HepG2 (cell line): Measurements from ENCODE around the gene CTPS2. TPM values are rescaled to one million over a fixed set of nuclear protein-coding genes. Genes with fewer than 3 reads are reported as not detected.

Source experiments
- ATAC-seq: fragments of 200-7000 bp; cut with Tn5 transposase; 3 replicates; pipeline ENCODE4 v1.9.1; 2020; ENCODE audit warnings: mild to moderate bottlenecking, moderate library complexity
- BruUV-seq: library from RNA; stranded (reverse); fragments of 400-500 nt; replicated peaks from 2 replicates; lab custom pipeline; 2021; lab: Mats Ljungman, UMichigan
- CTCF ChIA-PET: fragments of 300-600 bp; formaldehyde crosslinking; extraction: SDS; loops from one replicate; lab custom pipeline; 2021; ENCODE audit warnings: low total read pairs, inconsistent platforms, low intra/inter-chr PET ratio; lab: Yijun Ruan, JAX
- POLR2A ChIA-PET: fragments of 350-600 bp; sonication (Branson Sonifier 250); formaldehyde crosslinking; loops from one replicate; lab custom pipeline; 2020; ENCODE audit warnings: antibody characterized with exemption, inconsistent platforms; lab: Yijun Ruan, JAX
- DNase-seq: peaks from one replicate; pipeline ENCODE4 v3.0.0-alpha.2; 2015; ENCODE audit warnings: low spot score
- FAIRE-seq: peaks from 3 replicates; lab custom pipeline; 2011; peaks lifted over from hg19 to GRCh38; lab: Jason Lieb, UNC
- H2AFZ ChIP-seq: one replicate; pipeline ENCODE4 v1.6.1; 2011; ENCODE audit warnings: low read length, inconsistent platforms
- H3K27ac ChIP-seq: fragments of 300-600 bp; 3 replicates; pipeline ENCODE4 v1.8.0; 2011; ENCODE audit warnings: mixed run types, mild to moderate bottlenecking, mixed read lengths, low read length, inconsistent platforms; ENCODE audit not compliant: insufficient read depth; ENCODE audit errors: extremely low read length
- H3K27me3 ChIP-seq, 2 experiments: fragments of 200-600 bp in 1 of 2; 2 replicates in 1 of 2; 3 replicates in 1 of 2; pipeline versions ENCODE4 v1.6.0 to v1.8.0; 2011; ENCODE audit warnings: low read length in 2 of 2, mild to moderate bottlenecking in 2 of 2, moderate library complexity in 2 of 2, inconsistent platforms in 1 of 2; ENCODE audit not compliant: insufficient read depth in 2 of 2, control insufficient read depth in 1 of 2
- H3K36me3 ChIP-seq, 2 experiments: fragments of 200-600 bp in 1 of 2; replicated peaks in 1 of 2; 2 replicates in 1 of 2; 3 replicates in 1 of 2; pipeline versions ENCODE4 v1.5.1 to v1.8.0; 2011; ENCODE audit warnings: low read length in 2 of 2, inconsistent platforms in 1 of 2; ENCODE audit not compliant: insufficient read depth in 2 of 2, control insufficient read depth in 1 of 2
- H3K4me1 ChIP-seq: 2 replicates; pipeline ENCODE4 v1.5.1; 2012; ENCODE audit warnings: low read length, inconsistent platforms; ENCODE audit not compliant: insufficient read depth
- H3K4me2 ChIP-seq: 2 replicates; pipeline ENCODE4 v1.6.0; 2011; ENCODE audit warnings: low read depth, low read length, inconsistent platforms
- H3K4me3 ChIP-seq, 3 experiments: fragments of 200-600 bp in 1 of 3; sonication (generic), shearing (Covaris generic) in 1 of 3; replicated peaks in 1 of 3; 2 replicates each; pipeline ENCODE4 v1.5.1; 2011 to 2016; ENCODE audit warnings: low read length in 3 of 3, inconsistent platforms in 2 of 3, low read depth in 2 of 3, mild to moderate bottlenecking in 2 of 3, control low read depth in 1 of 3, mixed read lengths in 1 of 3; ENCODE audit not compliant: insufficient read depth in 1 of 3
- H3K79me2 ChIP-seq: one replicate; pipeline ENCODE4 v1.6.1; 2011; ENCODE audit warnings: low read length, inconsistent platforms; ENCODE audit not compliant: insufficient read depth
- H3K9ac ChIP-seq: 2 replicates; pipeline ENCODE4 v1.6.0; 2011; ENCODE audit warnings: mild to moderate bottlenecking, low read depth, low read length, inconsistent platforms; ENCODE audit not compliant: insufficient read depth
- H3K9me3 ChIP-seq: 2 replicates; pipeline ENCODE4 v1.5.1; 2012; ENCODE audit warnings: mild to moderate bottlenecking, low read length
- H4K20me1 ChIP-seq: 2 replicates; pipeline ENCODE4 v1.6.0; 2011; ENCODE audit warnings: inconsistent platforms, mild to moderate bottlenecking, low read length, moderate library complexity; ENCODE audit not compliant: insufficient read depth
- CC2D1A ChIP-seq: sonication (generic); formaldehyde crosslinking; IDR thresholded peaks from 2 replicates; pipeline ENCODE4 v1.8.1; 2023; ENCODE audit warnings: mild to moderate bottlenecking, missing genetic modification reagents
- IRX3 ChIP-seq: sonication (generic); formaldehyde crosslinking; IDR thresholded peaks from 2 replicates; pipeline ENCODE4 v1.8.1; 2023; ENCODE audit warnings: mild to moderate bottlenecking, low read depth, missing genetic modification reagents, borderline replicate concordance
- LCORL ChIP-seq, 2 experiments: fragments of 450-650 bp in 1 of 2; sonication (generic) in 1 of 2; formaldehyde crosslinking in 1 of 2; IDR thresholded peaks; 2 replicates each; pipeline versions ENCODE4 v1.5.0 to v1.6.1; 2017 to 2020; ENCODE audit warnings: antibody characterized with exemption in 1 of 2, missing genetic modification reagents in 1 of 2
- NFRKB ChIP-seq: fragments of 450-650 bp; IDR thresholded peaks from 2 replicates; pipeline ENCODE4 v1.6.1; 2017
- RORA ChIP-seq: sonication (generic); formaldehyde crosslinking; IDR thresholded peaks from 2 replicates; pipeline ENCODE4 v1.5.0; 2020; ENCODE audit warnings: mild to moderate bottlenecking, missing genetic modification reagents, moderate library complexity
- TAF1 ChIP-seq: sonication (generic); formaldehyde crosslinking; IDR thresholded peaks from 2 replicates; pipeline ENCODE4 v1.4.0; 2020; ENCODE audit warnings: missing genetic modification reagents
- XBP1 ChIP-seq: sonication (generic); formaldehyde crosslinking; IDR thresholded peaks from 2 replicates; pipeline ENCODE4 v1.5.0; 2020; ENCODE audit warnings: missing genetic modification reagents
- ZNF564 ChIP-seq: sonication (generic); formaldehyde crosslinking; IDR thresholded peaks from 2 replicates; pipeline ENCODE4 v1.8.1; 2023; ENCODE audit warnings: mild to moderate bottlenecking, missing genetic modification reagents
- ZNF670 ChIP-seq: sonication (generic); formaldehyde crosslinking; IDR thresholded peaks from 2 replicates; pipeline ENCODE4 v1.8.0; 2022; ENCODE audit warnings: mild to moderate bottlenecking, missing genetic modification reagents, borderline replicate concordance
- ZNF780A ChIP-seq: sonication (generic); formaldehyde crosslinking; IDR thresholded peaks from 2 replicates; pipeline ENCODE4 v1.8.0; 2022; ENCODE audit warnings: mild to moderate bottlenecking, missing genetic modification reagents, moderate library complexity
- WGBS: methylation state at CpG from one replicate; pipeline ENCODE4 v1.1.6; 2017; ENCODE audit warnings: low lambda C conversion rate; 5-methylcytosine and 5-hydroxymethylcytosine counted together
- in situ Hi-C: cut with HindIII; loops from 2 replicates; pipeline ENCODE4 v1.10.0; 2017; ENCODE audit warnings: low pct_unique_long_range_greater_than_20kb; ENCODE audit not compliant: extremely low pct_ligation_motif_present
- intact Hi-C: fragments of 100-400 bp; cut with micrococcal nuclease; formaldehyde crosslinking; loops from one replicate; pipeline ENCODE4 v1.10.0; 2022; ENCODE audit not compliant: unreplicated experiment
- polyA plus RNA-seq, 8 experiments: library from polyadenylated mRNA; depleted of rRNA in 3 of 8; stranded (reverse) in 7 of 8; unstranded in 1 of 8; fragments of >200 nt; fragmentation: Illumina TruSeq in 4 of 8; extraction: Trizol in 4 of 8; gene quantifications; 2 replicates each; pipeline versions ENCODE4 v1.2.1 to v1.2.3, GENCODE V29; 2011 to 2016; ENCODE audit warnings: low read depth in 4 of 8, missing spikeins in 1 of 8, mixed read lengths in 1 of 8; ENCODE audit not compliant: insufficient read depth in 1 of 8
- total RNA-seq, 5 experiments: library from RNA; depleted of rRNA; stranded (reverse); fragments of >200 nt; fragmentation: Illumina TruSeq; extraction: Trizol; gene quantifications; 2 replicates each; pipeline ENCODE4 v1.2.3, GENCODE V29; 2016; ENCODE audit warnings: low read depth in 1 of 5
- TF ChIP-seq, protein P1 (sequence below): sonication (generic); formaldehyde crosslinking; IDR thresholded peaks from 2 replicates; pipeline ENCODE4 v1.4.0; 2020; ENCODE audit warnings: missing genetic modification reagents
- TF ChIP-seq, protein P2 (sequence below): IDR thresholded peaks from 2 replicates; pipeline ENCODE4 v1.6.1; 2016; ENCODE audit warnings: missing biosample characterization, missing genetic modification reagents, low read depth
- TF ChIP-seq, protein P3 (sequence below): sonication (generic); formaldehyde crosslinking; IDR thresholded peaks from 2 replicates; pipeline ENCODE4 v1.4.0; 2020; ENCODE audit warnings: mild to moderate bottlenecking, missing genetic modification reagents, borderline replicate concordance
- TF ChIP-seq, protein P4 (sequence below): sonication (generic); formaldehyde crosslinking; IDR thresholded peaks from 2 replicates; pipeline ENCODE4 v1.4.0; 2020; ENCODE audit warnings: missing genetic modification reagents
- TF ChIP-seq, protein P5 (sequence below): IDR thresholded peaks from 2 replicates; pipeline ENCODE4 v1.6.1; 2016; ENCODE audit warnings: mild to moderate bottlenecking, missing biosample characterization, missing genetic modification reagents

CTPS2 gene
- total and polyA plus RNA-seq, 2 of the 13 experiments (the other 11 are each of a cell fraction or from before 2014, with no cell fraction given): 10.3 to 26.1 TPM

DNA sequence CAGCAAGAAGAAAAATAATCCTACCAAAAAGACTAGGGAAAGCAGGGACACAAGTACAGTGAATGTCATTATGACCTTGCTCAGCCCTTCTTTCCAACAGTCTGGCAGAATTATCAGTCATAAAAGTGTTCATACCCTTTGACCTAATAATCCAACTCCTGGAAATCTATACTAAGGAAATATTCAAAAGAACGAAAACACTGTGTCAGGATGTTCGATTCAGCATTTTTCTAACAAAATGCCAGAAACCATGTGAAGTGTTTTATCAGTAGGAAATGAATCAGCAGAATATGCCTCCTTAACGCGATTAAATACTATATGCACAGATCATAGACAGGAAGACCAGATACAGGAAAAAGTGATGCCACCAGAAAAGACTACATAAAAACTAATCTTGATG is 78.7 kb downstream of the CTPS2 start:
- Histone ChIP-seq H3K27me3 (no peaks in the 10 kb centered on the region), H2AFZ (no peak overlapping the region), H3K9ac (no peak overlapping the region), H3K36me3 (peaks cover 1 to 3% of the 10 kb centered on the region in 2 experiments; a peak in 2 of 5 replicates), H3K79me2 (no peaks in the 10 kb centered on the region), H3K4me2 (no peak overlapping the region), H3K4me1 (no peaks in the 10 kb centered on the region), H3K4me3 (no peak overlapping the region), H3K9me3 (no peaks in the 10 kb centered on the region), H4K20me1 (no peaks in the 10 kb centered on the region), H3K27ac (no peak overlapping the region)
- FAIRE-seq: no peak
- in situ Hi-C loops (no loop called here), intact Hi-C loops (no loop called here)
- no TSS peak for BruUV-seq
- ATAC-seq: no peak
- WGBS: 98% methylated on average over 4 of the region's 4 CpGs
- CTCF ChIA-PET: no interaction called here
- POLR2A ChIA-PET: no interaction called here
- DNase-seq: no peak
- TF ChIP-seq RORA (CRISPR knock-in tag) (no peak), IRX3 (CRISPR knock-in tag) (no peak), ZNF564 (CRISPR knock-in tag) (no peak), ZNF780A (CRISPR knock-in tag) (no peak), NFRKB (no peak), TAF1 (CRISPR knock-in tag) (no peak), ZNF670 (no peak), LCORL (IDR thresholded peaks at IDR 0.05) (no peak), LCORL (CRISPR knock-in tag; IDR thresholded peaks at IDR 0.05) (no peak), CC2D1A (no peak), XBP1 (no peak)
- TF ChIP-seq, protein P1, sequence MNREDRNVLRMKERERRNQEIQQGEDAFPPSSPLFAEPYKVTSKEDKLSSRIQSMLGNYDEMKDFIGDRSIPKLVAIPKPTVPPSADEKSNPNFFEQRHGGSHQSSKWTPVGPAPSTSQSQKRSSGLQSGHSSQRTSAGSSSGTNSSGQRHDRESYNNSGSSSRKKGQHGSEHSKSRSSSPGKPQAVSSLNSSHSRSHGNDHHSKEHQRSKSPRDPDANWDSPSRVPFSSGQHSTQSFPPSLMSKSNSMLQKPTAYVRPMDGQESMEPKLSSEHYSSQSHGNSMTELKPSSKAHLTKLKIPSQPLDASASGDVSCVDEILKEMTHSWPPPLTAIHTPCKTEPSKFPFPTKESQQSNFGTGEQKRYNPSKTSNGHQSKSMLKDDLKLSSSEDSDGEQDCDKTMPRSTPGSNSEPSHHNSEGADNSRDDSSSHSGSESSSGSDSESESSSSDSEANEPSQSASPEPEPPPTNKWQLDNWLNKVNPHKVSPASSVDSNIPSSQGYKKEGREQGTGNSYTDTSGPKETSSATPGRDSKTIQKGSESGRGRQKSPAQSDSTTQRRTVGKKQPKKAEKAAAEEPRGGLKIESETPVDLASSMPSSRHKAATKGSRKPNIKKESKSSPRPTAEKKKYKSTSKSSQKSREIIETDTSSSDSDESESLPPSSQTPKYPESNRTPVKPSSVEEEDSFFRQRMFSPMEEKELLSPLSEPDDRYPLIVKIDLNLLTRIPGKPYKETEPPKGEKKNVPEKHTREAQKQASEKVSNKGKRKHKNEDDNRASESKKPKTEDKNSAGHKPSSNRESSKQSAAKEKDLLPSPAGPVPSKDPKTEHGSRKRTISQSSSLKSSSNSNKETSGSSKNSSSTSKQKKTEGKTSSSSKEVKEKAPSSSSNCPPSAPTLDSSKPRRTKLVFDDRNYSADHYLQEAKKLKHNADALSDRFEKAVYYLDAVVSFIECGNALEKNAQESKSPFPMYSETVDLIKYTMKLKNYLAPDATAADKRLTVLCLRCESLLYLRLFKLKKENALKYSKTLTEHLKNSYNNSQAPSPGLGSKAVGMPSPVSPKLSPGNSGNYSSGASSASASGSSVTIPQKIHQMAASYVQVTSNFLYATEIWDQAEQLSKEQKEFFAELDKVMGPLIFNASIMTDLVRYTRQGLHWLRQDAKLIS (CRISPR knock-in tag): no peak
- TF ChIP-seq, protein P2, sequence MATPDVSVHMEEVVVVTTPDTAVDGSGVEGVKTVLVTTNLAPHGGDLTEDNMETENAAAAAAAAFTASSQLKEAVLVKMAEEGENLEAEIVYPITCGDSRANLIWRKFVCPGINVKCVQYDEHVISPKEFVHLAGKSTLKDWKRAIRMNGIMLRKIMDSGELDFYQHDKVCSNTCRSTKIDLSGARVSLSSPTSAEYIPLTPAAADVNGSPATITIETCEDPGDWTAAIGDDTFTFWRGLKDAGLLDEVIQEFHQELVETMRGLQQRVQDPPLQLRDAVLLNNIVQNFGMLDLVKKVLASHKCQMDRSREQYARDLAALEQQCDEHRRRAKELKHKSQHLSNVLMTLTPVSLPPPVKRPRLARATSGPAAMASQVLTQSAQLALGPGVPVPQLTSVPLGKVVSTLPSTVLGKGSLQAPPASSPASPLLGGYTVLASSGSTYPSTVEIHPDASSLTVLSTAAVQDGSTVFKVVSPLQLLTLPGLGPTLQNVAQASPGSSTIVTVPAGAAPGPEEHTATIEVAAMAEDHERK (CRISPR knock-in tag): no peak
- TF ChIP-seq, protein P3, sequence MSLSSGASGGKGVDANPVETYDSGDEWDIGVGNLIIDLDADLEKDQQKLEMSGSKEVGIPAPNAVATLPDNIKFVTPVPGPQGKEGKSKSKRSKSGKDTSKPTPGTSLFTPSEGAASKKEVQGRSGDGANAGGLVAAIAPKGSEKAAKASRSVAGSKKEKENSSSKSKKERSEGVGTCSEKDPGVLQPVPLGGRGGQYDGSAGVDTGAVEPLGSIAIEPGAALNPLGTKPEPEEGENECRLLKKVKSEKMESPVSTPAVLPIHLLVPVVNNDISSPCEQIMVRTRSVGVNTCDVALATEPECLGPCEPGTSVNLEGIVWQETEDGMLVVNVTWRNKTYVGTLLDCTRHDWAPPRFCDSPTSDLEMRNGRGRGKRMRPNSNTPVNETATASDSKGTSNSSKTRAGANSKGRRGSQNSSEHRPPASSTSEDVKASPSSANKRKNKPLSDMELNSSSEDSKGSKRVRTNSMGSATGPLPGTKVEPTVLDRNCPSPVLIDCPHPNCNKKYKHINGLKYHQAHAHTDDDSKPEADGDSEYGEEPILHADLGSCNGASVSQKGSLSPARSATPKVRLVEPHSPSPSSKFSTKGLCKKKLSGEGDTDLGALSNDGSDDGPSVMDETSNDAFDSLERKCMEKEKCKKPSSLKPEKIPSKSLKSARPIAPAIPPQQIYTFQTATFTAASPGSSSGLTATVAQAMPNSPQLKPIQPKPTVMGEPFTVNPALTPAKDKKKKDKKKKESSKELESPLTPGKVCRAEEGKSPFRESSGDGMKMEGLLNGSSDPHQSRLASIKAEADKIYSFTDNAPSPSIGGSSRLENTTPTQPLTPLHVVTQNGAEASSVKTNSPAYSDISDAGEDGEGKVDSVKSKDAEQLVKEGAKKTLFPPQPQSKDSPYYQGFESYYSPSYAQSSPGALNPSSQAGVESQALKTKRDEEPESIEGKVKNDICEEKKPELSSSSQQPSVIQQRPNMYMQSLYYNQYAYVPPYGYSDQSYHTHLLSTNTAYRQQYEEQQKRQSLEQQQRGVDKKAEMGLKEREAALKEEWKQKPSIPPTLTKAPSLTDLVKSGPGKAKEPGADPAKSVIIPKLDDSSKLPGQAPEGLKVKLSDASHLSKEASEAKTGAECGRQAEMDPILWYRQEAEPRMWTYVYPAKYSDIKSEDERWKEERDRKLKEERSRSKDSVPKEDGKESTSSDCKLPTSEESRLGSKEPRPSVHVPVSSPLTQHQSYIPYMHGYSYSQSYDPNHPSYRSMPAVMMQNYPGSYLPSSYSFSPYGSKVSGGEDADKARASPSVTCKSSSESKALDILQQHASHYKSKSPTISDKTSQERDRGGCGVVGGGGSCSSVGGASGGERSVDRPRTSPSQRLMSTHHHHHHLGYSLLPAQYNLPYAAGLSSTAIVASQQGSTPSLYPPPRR (CRISPR knock-in tag): no peak
- TF ChIP-seq, protein P4, sequence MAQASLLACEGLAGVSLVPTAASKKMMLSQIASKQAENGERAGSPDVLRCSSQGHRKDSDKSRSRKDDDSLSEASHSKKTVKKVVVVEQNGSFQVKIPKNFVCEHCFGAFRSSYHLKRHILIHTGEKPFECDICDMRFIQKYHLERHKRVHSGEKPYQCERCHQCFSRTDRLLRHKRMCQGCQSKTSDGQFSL (CRISPR knock-in tag): no peak
- TF ChIP-seq, protein P5, sequence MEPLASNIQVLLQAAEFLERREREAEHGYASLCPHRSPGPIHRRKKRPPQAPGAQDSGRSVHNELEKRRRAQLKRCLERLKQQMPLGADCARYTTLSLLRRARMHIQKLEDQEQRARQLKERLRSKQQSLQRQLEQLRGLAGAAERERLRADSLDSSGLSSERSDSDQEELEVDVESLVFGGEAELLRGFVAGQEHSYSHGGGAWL (CRISPR knock-in tag): no peak
